OCI-LY7 (cell line): ENCODE data around the gene CD58. TPM values are rescaled to one million over a fixed set of nuclear protein-coding genes. Genes with fewer than 3 reads are reported as not detected.

ENCODE experiments used
- BruUV-seq: library from RNA; stranded (reverse); fragments of 400-500 nt; replicated peaks from 2 replicates; lab custom pipeline; 2021; lab: Mats Ljungman, UMichigan
- CTCF ChIA-PET: fragments of 300-600 bp; sonication (Branson Sonifier 250); formaldehyde crosslinking; loops from one replicate; lab custom pipeline; 2022; ENCODE audit warnings: antibody characterized with exemption; ENCODE audit not compliant: unreplicated experiment; lab: Charles Lee
- POLR2A ChIA-PET: fragments of 300-600 bp; sonication (Branson Sonifier 250); formaldehyde crosslinking; loops from one replicate; lab custom pipeline; 2022; ENCODE audit warnings: antibody characterized with exemption; lab: Charles Lee
- DNase-seq: peaks from one replicate; pipeline ENCODE4 v3.0.0-alpha.2; 2015; ENCODE audit warnings: low spot score
- H2AFZ ChIP-seq: fragments of 200-600 bp; sonication (generic), shearing (Covaris generic); 2 replicates; pipeline ENCODE4 v1.6.1; 2014; ENCODE audit warnings: mild to moderate bottlenecking, antibody characterized with exemption, low read length, moderate library complexity
- H3K27ac ChIP-seq: fragments of 200-600 bp; sonication (generic); 2 replicates; pipeline ENCODE4 v1.5.1; 2014; ENCODE audit warnings: mixed run types, low read depth, mild to moderate bottlenecking, moderate library complexity, low read length, inconsistent platforms; ENCODE audit not compliant: poor library complexity, severe bottlenecking
- H3K36me3 ChIP-seq: fragments of 200-600 bp; sonication (generic); 2 replicates; pipeline ENCODE4 v1.6.1; 2014; ENCODE audit warnings: mild to moderate bottlenecking, antibody characterized with exemption, low read length, moderate library complexity, mixed read lengths; ENCODE audit not compliant: insufficient read depth
- H3K4me1 ChIP-seq: fragments of 200-600 bp; sonication (generic); 2 replicates; pipeline ENCODE4 v1.5.1; 2014; ENCODE audit warnings: mild to moderate bottlenecking, low read length; ENCODE audit not compliant: insufficient read depth, poor library complexity, severe bottlenecking
- H3K4me2 ChIP-seq: fragments of 200-600 bp; sonication (generic); 2 replicates; pipeline ENCODE4 v1.6.1; 2014; ENCODE audit warnings: mild to moderate bottlenecking, low read length
- H3K4me3 ChIP-seq: fragments of 200-600 bp; sonication (generic); 2 replicates; pipeline ENCODE4 v1.5.1; 2014; ENCODE audit warnings: mild to moderate bottlenecking, low read depth, low read length; ENCODE audit not compliant: poor library complexity, severe bottlenecking
- H3K79me2 ChIP-seq: fragments of 200-600 bp; sonication (generic); 2 replicates; pipeline ENCODE4 v1.6.1; 2016; ENCODE audit warnings: low read depth, mild to moderate bottlenecking, low read length, moderate library complexity, mixed read lengths; ENCODE audit not compliant: insufficient read depth
- H3K9me2 ChIP-seq: fragments of 200-600 bp; sonication (generic); 2 replicates; pipeline ENCODE4 v1.6.1; 2016; ENCODE audit warnings: mild to moderate bottlenecking, low read length, mixed read lengths; ENCODE audit not compliant: insufficient read depth
- H3K9me3 ChIP-seq: fragments of 200-600 bp; sonication (generic); 2 replicates; pipeline ENCODE4 v1.6.1; 2014; ENCODE audit warnings: mild to moderate bottlenecking, mixed run types, low read length, mixed read lengths
- H4K20me1 ChIP-seq: fragments of 200-600 bp; sonication (generic); 2 replicates; pipeline ENCODE4 v1.6.1; 2014; ENCODE audit warnings: mild to moderate bottlenecking, antibody characterized with exemption, low read length, moderate library complexity, mixed read lengths; ENCODE audit not compliant: insufficient read depth
- EZH2phosphoT487 ChIP-seq: fragments of 200-600 bp; sonication (generic); IDR thresholded peaks from 2 replicates; pipeline ENCODE4 v1.6.1; 2018; ENCODE audit warnings: low read depth, borderline replicate concordance, mild to moderate bottlenecking, mixed run types, antibody characterized with exemption, low read length, moderate library complexity, mixed read lengths
- intact Hi-C: fragments of 100-400 bp; cut with micrococcal nuclease; formaldehyde crosslinking; loops from one replicate; pipeline ENCODE4 v1.10.0; 2022; ENCODE audit not compliant: unreplicated experiment
- total RNA-seq, 2 experiments: library from RNA; depleted of rRNA in 1 of 2; stranded (reverse); fragments of >200 nt in 1 of 2; shearing (Covaris generic) in 1 of 2; gene quantifications; 2 replicates each; pipeline ENCODE4 v1.2.3, GENCODE V29; 2014 to 2022
- TF ChIP-seq, protein P1 (sequence below): fragments of 200-600 bp; sonication (generic); conservative IDR thresholded peaks from 2 replicates; pipeline ENCODE4 v1.5.1; 2014; ENCODE audit warnings: mild to moderate bottlenecking, antibody characterized with exemption, low read length, moderate library complexity, mixed read lengths

CD58 gene
- total RNA-seq, 2 experiments from 2014 or later, result 3.3 TPM; not detected in 1

DNA sequence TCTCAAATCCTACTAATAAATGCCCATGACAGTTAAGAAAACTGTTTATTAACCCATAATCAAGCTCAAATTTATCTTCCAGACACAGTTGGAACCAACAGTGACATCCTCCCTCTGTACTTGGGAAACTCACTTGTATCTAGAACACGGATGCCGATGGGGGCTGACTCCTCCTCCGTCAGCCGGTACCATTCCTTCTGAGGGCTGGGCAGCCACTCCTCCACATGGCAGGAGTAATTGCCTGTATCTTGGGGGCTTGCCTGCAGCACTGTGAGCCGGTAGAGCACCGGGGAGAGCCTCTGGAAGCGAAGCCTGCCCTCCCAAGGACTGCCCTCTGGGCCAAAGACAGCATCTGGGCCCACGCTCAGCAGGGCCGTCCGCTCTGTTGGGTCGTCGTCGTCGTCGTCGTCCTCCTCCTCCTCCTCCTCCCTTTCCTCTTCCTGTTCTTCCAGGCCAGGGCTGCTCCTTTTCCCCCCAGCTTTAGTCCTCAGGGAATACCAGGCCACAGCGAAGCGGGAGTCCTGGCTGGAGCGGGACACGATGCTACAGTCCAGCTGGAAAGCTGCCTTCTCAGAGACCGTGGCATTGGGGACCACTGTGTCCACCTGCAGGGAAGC lies 8.5 kb upstream of the CD58 start:
- POLR2A ChIA-PET, result no interaction called here
- no peaks in the 10 kb centered on the region for H3K9me3 ChIP-seq
- H3K9me2 ChIP-seq, result no peaks in the 10 kb centered on the region
- H3K4me2 ChIP-seq, result no peak overlapping the region
- no peaks in the 10 kb centered on the region for H3K36me3 ChIP-seq
- intact Hi-C loops, result no loop called here
- H3K79me2 ChIP-seq, result no peaks in the 10 kb centered on the region
- H3K4me3 ChIP-seq, result no peak overlapping the region
- H4K20me1 ChIP-seq, result no peaks in the 10 kb centered on the region
- H3K4me1 ChIP-seq, result no peaks in the 10 kb centered on the region
- TF ChIP-seq, protein P1, sequence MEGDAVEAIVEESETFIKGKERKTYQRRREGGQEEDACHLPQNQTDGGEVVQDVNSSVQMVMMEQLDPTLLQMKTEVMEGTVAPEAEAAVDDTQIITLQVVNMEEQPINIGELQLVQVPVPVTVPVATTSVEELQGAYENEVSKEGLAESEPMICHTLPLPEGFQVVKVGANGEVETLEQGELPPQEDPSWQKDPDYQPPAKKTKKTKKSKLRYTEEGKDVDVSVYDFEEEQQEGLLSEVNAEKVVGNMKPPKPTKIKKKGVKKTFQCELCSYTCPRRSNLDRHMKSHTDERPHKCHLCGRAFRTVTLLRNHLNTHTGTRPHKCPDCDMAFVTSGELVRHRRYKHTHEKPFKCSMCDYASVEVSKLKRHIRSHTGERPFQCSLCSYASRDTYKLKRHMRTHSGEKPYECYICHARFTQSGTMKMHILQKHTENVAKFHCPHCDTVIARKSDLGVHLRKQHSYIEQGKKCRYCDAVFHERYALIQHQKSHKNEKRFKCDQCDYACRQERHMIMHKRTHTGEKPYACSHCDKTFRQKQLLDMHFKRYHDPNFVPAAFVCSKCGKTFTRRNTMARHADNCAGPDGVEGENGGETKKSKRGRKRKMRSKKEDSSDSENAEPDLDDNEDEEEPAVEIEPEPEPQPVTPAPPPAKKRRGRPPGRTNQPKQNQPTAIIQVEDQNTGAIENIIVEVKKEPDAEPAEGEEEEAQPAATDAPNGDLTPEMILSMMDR, result no peak
- no peak for TF ChIP-seq EZH2phosphoT487
- no TSS peak for BruUV-seq
- no peak overlapping the region for H3K27ac ChIP-seq
- no peak for DNase-seq
- H2AFZ ChIP-seq, result no peak overlapping the region
- CTCF ChIA-PET, result no interaction called here

DNA sequence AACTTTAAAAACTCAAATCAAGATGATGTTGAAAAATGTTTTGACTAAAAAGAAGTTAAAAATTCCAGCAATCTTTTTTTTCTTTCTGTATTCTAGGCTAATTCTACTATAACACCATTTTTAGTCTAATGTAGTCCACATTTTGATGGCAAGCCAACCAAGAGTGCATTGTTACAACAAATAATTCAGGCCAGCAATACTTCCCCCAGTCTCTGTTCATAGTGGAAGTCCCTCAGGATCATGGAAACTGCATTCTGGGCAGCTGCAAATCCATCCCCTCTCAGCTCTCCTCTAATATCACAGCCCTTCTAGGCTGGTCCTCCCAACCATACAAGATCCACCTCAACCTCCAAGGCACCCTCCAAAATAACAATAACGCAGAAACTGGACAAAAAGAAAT lies 7.8 kb upstream of the CD58 start:
- Histone ChIP-seq H3K27ac (no peak overlapping the region), H3K4me2 (no peak overlapping the region), H3K9me3 (no peaks in the 10 kb centered on the region), H3K4me1 (no peaks in the 10 kb centered on the region), H3K4me3 (no peak overlapping the region), H3K79me2 (no peaks in the 10 kb centered on the region), H2AFZ (no peak overlapping the region), H3K9me2 (no peaks in the 10 kb centered on the region), H4K20me1 (no peaks in the 10 kb centered on the region), H3K36me3 (no peaks in the 10 kb centered on the region)
- TF ChIP-seq, protein P1, result no peak
- no peak for TF ChIP-seq EZH2phosphoT487
- CTCF ChIA-PET, result no interaction called here
- POLR2A ChIA-PET, result no interaction called here
- intact Hi-C loops, result no loop called here
- no TSS peak for BruUV-seq
- DNase-seq, result no peak

DNA sequence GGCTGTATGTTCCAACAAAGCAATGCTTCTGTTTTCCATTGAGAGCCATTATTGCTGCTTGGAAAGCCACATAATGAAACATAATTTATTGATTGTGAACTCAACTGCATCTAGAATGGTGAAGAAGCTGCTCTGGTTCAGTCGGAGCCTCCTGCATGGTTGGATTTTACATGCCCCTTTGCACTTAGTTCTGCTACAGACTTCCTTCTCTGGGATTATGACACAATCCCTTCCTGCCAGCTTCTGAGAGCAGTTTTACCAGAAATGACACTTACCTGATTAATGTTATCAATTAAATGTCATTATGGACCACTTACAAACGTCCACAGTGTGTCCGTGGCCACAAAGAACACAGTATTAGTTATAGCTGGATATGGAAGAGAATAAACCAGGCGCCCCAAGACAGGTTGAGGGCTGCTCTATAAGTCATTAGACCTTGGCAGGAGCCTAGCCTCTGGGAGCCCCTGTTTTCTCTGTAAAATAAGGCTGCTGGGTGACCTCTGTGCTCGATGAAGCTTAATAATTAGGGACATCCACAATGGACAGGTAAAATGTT lies 7.0 kb upstream of the CD58 start:
- no peak overlapping the region for H3K4me2 ChIP-seq
- H3K36me3 ChIP-seq, result no peaks in the 10 kb centered on the region
- no peaks in the 10 kb centered on the region for H3K79me2 ChIP-seq
- H3K27ac ChIP-seq, result no peak overlapping the region
- POLR2A ChIA-PET, result no interaction called here
- no peaks in the 10 kb centered on the region for H3K9me3 ChIP-seq
- DNase-seq, result no peak
- H3K4me3 ChIP-seq, result no peak overlapping the region
- no peaks in the 10 kb centered on the region for H3K4me1 ChIP-seq
- BruUV-seq, result no TSS peak
- H4K20me1 ChIP-seq, result no peaks in the 10 kb centered on the region
- intact Hi-C loops, result no loop called here
- H3K9me2 ChIP-seq, result no peaks in the 10 kb centered on the region
- TF ChIP-seq, protein P1, result no peak
- TF ChIP-seq EZH2phosphoT487, result no peak
- no peak overlapping the region for H2AFZ ChIP-seq
- CTCF ChIA-PET, result no interaction called here
